ENCODE results near the gene G6PD.

Gene G6PD

DNA sequence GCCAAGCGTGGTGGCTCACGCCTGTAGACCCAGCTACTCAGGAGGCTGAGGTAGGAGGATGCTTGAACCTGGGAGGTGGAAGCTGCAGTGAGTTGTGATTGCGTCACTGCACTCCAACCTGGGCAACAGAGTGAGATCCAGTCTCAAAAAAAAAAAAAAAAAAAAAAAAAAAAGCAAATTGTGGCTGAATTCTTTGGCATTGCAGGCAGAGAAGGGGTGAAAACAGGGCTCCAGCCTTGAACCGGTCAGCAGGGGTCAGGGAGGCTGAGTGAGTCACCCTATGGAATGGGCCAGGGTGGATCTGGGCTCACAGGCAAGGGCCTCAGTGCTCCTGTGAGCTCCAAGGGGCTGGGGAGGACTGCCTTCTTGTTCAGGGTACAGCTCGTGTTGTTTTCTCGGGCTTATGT lies 17.4 kb downstream of the G6PD start:
- H3K27ac ChIP-seq (ENCODE audit: insufficient read depth in 1 of 2, low read depth in 1 of 2, low read length in 2 of 2, poor library complexity in 1 of 2, severe bottlenecking in 2 of 2), result no peak overlapping the region
- ChIA-PET POLR2A (interaction anchor here (0.6 kb wide), 1 partner anchor 98 kb away, joined by 3 read pairs; no protein-coding TSS in a partner anchor), CTCF (interaction anchor here (1.1 kb wide), 1 partner anchor 42 kb away, joined by 3 read pairs; no protein-coding TSS in a partner anchor)
- WGBS (ENCODE audit: insufficient coverage), result 88% methylated on average over 3 of the region's 6 CpGs
- peaks cover 0 to 13% (median 0%) of the 10 kb centered on the region in 5 experiments for H3K27me3 ChIP-seq (replicated peaks in 2 of 5; ENCODE audit: control insufficient read depth in 4 of 5, insufficient read depth in 5 of 5, low read length in 4 of 5)
- H3K4me3 ChIP-seq (ENCODE audit: control insufficient read depth in 1 of 7, extremely low read depth in 1 of 7, insufficient read depth in 4 of 7, low read depth in 2 of 7, low read length in 6 of 7), result no peak overlapping the region
- DNase-seq, result no peak
- H3K36me3 ChIP-seq (ENCODE audit: control insufficient read depth in 4 of 4, insufficient read depth in 4 of 4, low read length in 3 of 4), result peaks cover 0 to 32% (median 18%) of the 10 kb centered on the region in 4 experiments
- H3K4me1 ChIP-seq (ENCODE audit: control extremely low read depth in 1 of 4, control insufficient read depth in 4 of 4, insufficient read depth in 4 of 4, low read length in 3 of 4), result peaks cover 0 to 10% (median 9%) of the 10 kb centered on the region in 4 experiments
- H3K9me3 ChIP-seq (ENCODE audit: control extremely low read depth in 1 of 5, control insufficient read depth in 4 of 5, insufficient read depth in 2 of 5, low read depth in 1 of 5, low read length in 4 of 5), result no peaks in the 10 kb centered on the region

DNA sequence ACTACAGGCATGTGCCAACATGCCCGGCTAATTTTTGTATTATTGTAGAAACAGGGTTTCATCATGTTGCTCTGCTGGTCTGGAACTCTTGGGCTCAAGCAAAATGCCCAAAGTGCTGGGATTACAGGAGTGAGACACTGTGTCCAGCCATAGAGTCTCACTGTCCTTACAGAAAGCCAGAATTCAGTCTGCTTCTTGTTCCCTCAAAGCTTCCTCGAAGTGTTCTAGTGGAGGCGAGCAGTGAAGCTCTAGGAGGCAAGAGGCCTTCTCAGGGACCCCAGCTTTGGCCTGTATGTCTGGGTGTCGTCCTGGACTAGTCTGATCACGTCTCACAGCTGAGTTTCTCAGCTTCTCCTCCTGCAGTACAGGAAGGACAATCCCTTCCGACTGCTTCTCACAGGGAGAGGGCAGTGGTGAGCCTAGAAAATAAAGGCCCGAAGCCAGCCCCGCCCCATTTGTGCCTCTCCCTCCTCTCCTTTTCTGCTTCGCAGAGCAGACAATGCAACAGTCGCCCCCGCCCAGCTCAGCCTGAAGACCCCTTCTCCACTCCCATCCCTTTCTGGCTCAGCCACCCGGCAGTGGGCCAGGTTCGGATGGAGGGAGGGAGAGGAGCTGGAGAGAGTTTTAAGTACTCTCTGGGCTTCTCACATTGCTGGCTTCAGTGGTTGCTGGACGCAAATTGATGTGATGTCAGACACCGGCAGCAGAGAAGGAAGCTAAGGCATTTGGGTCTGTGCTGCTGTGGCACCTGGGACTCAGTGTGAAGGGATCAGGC lies 19.6 kb downstream of the G6PD start:
- WGBS (ENCODE audit: insufficient coverage), result 35% methylated on average over 7 of the region's 15 CpGs
- Histone ChIP-seq H3K9me3 (ENCODE audit: control extremely low read depth in 1 of 5, control insufficient read depth in 4 of 5, insufficient read depth in 2 of 5, low read depth in 1 of 5, low read length in 4 of 5) (no peaks in the 10 kb centered on the region), H3K4me3 (ENCODE audit: control insufficient read depth in 1 of 7, extremely low read depth in 1 of 7, insufficient read depth in 4 of 7, low read depth in 2 of 7, low read length in 6 of 7) (peak overlapping the region in 5 of 7 experiments; percentile 12 to 69 (median 53)), H3K27me3 (replicated peaks in 2 of 5; ENCODE audit: control insufficient read depth in 4 of 5, insufficient read depth in 5 of 5, low read length in 4 of 5) (peaks cover 0 to 9% (median 0%) of the 10 kb centered on the region in 5 experiments), H3K36me3 (ENCODE audit: control insufficient read depth in 4 of 4, insufficient read depth in 4 of 4, low read length in 3 of 4) (peaks cover 0 to 10% (median 3%) of the 10 kb centered on the region in 4 experiments), H3K27ac (ENCODE audit: insufficient read depth in 1 of 2, low read depth in 1 of 2, low read length in 2 of 2, poor library complexity in 1 of 2, severe bottlenecking in 2 of 2) (peak overlapping the region in 1 of 2 experiments; percentile 43), H3K4me1 (ENCODE audit: control extremely low read depth in 1 of 4, control insufficient read depth in 4 of 4, insufficient read depth in 4 of 4, low read length in 3 of 4) (peaks cover 0 to 10% (median 9%) of the 10 kb centered on the region in 4 experiments)
- DNase-seq, result peak in 2 of 3 donors; percentile 63
- ChIA-PET CTCF (interaction anchor here (0.9 to 1.6 kb wide), 13 partner anchors 10 to 154 kb away, joined by 3 to 13 read pairs (median 4); partner anchors contain the start of gene EMD), POLR2A (interaction anchor here (0.9 to 1.4 kb wide), 4 partner anchors 10 to 68 kb away, joined by 3 to 5 read pairs (median 4); partner anchors contain the start of genes PLXNA3, SLC10A3 and UBL4A)

DNA sequence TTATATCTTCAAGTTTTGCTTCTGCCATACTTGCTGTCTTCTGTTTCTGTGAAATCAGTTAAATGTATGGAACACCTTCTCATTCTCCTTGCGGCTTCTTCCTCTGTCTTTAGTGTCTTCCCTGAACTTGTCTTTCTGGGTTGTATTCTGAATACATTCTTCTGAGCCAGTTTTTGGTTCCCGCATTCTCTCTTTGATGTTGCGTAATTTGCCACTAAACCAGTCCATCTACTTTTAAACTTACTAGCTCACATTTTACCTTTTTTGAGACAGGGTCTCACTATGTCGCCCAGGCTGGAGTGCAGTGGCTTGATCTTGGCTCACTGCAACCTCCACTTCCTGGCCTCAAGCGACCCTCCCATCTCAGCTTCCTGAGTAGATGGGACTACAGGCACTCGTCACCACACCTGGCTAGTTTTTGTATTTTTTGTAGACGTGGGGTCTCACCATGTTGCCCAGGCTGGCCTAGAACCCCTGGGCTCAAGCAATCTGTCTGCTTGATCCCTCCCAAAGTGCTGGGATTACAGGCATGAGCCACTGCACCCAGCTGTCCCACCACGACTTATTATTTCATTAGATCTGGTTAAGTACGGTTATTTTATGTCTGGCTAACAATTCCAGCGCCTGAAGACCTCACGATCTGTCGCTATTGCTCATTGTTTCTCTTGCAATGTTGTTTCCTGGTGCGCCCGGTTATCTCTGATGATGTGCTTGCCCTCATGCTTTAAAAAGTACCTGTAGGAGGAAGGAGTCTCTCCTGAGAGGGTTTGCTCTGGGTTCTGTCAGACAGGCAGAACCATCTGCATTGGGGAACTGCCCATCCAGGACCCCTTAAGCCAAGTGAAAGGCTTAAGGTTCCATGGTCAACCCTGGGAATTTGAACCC lies 20.8 kb downstream of the G6PD start:
- Histone ChIP-seq H3K27me3 (replicated peaks in 2 of 5; ENCODE audit: control insufficient read depth in 4 of 5, insufficient read depth in 5 of 5, low read length in 4 of 5) (peaks cover 0 to 9% (median 0%) of the 10 kb centered on the region in 5 experiments), H3K9me3 (ENCODE audit: control extremely low read depth in 1 of 5, control insufficient read depth in 4 of 5, insufficient read depth in 2 of 5, low read depth in 1 of 5, low read length in 4 of 5) (no peaks in the 10 kb centered on the region), H3K36me3 (ENCODE audit: control insufficient read depth in 4 of 4, insufficient read depth in 4 of 4, low read length in 3 of 4) (peaks cover 0 to 10% (median 2%) of the 10 kb centered on the region in 4 experiments), H3K4me1 (ENCODE audit: control extremely low read depth in 1 of 4, control insufficient read depth in 4 of 4, insufficient read depth in 4 of 4, low read length in 3 of 4) (peaks cover 0 to 10% (median 9%) of the 10 kb centered on the region in 4 experiments), H3K4me3 (ENCODE audit: control insufficient read depth in 1 of 7, extremely low read depth in 1 of 7, insufficient read depth in 4 of 7, low read depth in 2 of 7, low read length in 6 of 7) (no peak overlapping the region), H3K27ac (ENCODE audit: insufficient read depth in 1 of 2, low read depth in 1 of 2, low read length in 2 of 2, poor library complexity in 1 of 2, severe bottlenecking in 2 of 2) (no peak overlapping the region)
- ChIA-PET CTCF (interaction anchor here (0.9 to 1.3 kb wide), 4 partner anchors 17 to 153 kb away, joined by 4 read pairs; no protein-coding TSS in a partner anchor), POLR2A (interaction anchor here (0.9 kb wide), 1 partner anchor 39 kb away, joined by 4 read pairs; the partner anchor contains the start of gene UBL4A)
- DNase-seq, result no peak
- 80% methylated on average over 14 of the region's 14 CpGs for WGBS (ENCODE audit: insufficient coverage)

DNA sequence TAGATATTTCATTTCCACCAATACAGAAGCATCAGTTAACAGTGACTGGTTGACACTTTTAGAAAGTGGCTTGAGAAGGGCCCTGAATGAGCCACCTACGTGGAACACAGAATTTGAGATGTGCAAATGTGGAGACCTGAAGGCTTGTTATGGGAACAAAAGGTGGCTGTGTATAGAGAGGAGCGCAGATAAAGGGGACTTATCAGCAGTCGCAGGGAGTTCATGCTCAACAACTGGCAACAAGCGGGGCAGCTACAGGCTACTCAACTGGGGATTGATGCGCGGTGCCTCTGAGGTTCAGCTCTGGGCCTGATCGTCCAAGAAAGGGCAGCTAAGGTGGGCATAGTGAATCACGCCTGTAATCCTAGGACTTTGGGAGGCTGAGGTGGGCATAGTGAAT lies 27.3 kb downstream of the G6PD start:
- H3K27me3 ChIP-seq (replicated peaks in 2 of 5; ENCODE audit: control insufficient read depth in 4 of 5, insufficient read depth in 5 of 5, low read length in 4 of 5), result peaks cover 0 to 8% (median 0%) of the 10 kb centered on the region in 5 experiments
- ChIA-PET POLR2A (no interaction called here), CTCF (no interaction called here)
- no peaks in the 10 kb centered on the region for H3K36me3 ChIP-seq (ENCODE audit: control insufficient read depth in 4 of 4, insufficient read depth in 4 of 4, low read length in 3 of 4)
- no peak overlapping the region for H3K4me3 ChIP-seq (ENCODE audit: control insufficient read depth in 1 of 7, extremely low read depth in 1 of 7, insufficient read depth in 4 of 7, low read depth in 2 of 7, low read length in 6 of 7)
- DNase-seq, result no peak
- H3K4me1 ChIP-seq (ENCODE audit: control extremely low read depth in 1 of 4, control insufficient read depth in 4 of 4, insufficient read depth in 4 of 4, low read length in 3 of 4), result peaks cover 0 to 15% (median 9%) of the 10 kb centered on the region in 4 experiments
- peaks cover 0 to 2% (median 0%) of the 10 kb centered on the region in 5 experiments for H3K9me3 ChIP-seq (ENCODE audit: control extremely low read depth in 1 of 5, control insufficient read depth in 4 of 5, insufficient read depth in 2 of 5, low read depth in 1 of 5, low read length in 4 of 5)
- H3K27ac ChIP-seq (ENCODE audit: insufficient read depth in 1 of 2, low read depth in 1 of 2, low read length in 2 of 2, poor library complexity in 1 of 2, severe bottlenecking in 2 of 2), result no peak overlapping the region
- WGBS (ENCODE audit: insufficient coverage), result 91% methylated on average over 6 of the region's 8 CpGs

DNA sequence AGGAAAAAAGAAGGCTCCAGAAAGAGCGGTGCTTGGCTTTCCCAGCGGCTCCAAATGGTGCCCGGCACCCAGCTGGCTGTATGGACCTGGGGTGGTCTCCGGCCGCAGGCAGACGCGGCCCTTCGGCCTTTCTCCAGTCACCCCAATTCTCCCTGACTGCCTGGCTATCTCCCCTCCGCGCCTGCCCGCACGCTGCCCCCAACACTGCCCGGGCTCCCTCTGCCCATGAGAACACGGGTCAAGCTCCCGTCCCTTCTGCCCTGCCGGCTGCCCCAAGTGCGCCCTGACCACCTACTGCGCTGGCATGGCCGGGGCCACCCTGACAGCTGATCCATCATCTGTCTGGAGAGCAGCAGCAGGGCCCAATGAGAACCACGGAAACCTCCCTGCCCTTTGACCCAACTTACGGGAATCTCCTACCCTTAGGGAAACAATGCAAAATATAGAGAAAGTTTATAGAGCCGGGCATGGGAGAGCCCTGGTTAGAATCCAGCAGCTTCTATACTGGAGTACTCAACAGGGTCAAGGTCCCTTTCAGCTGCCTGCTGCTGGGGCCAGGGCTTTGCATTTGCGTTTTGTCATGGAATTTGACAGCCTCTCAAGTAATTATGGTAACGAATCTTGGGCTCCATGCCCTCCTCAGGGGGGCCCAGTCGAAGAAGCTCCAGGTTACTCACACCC lies 29.4 kb downstream of the G6PD start:
- 80% methylated on average over 22 of the region's 25 CpGs for WGBS (ENCODE audit: insufficient coverage)
- DNase-seq, result no peak
- peaks cover 0 to 24% (median 9%) of the 10 kb centered on the region in 4 experiments for H3K4me1 ChIP-seq (ENCODE audit: control extremely low read depth in 1 of 4, control insufficient read depth in 4 of 4, insufficient read depth in 4 of 4, low read length in 3 of 4)
- H3K27ac ChIP-seq (ENCODE audit: insufficient read depth in 1 of 2, low read depth in 1 of 2, low read length in 2 of 2, poor library complexity in 1 of 2, severe bottlenecking in 2 of 2), result no peak overlapping the region
- peaks cover 0 to 2% (median 0%) of the 10 kb centered on the region in 5 experiments for H3K9me3 ChIP-seq (ENCODE audit: control extremely low read depth in 1 of 5, control insufficient read depth in 4 of 5, insufficient read depth in 2 of 5, low read depth in 1 of 5, low read length in 4 of 5)
- H3K36me3 ChIP-seq (ENCODE audit: control insufficient read depth in 4 of 4, insufficient read depth in 4 of 4, low read length in 3 of 4), result no peaks in the 10 kb centered on the region
- ChIA-PET CTCF (interaction anchor here (1.5 to 2.5 kb wide), 2 partner anchors 10 to 15 kb away, joined by 5 to 13 read pairs; no protein-coding TSS in a partner anchor), POLR2A (interaction anchor here (1.0 kb wide), 1 partner anchor 10 kb away, joined by 4 read pairs; no protein-coding TSS in a partner anchor)
- H3K27me3 ChIP-seq (replicated peaks in 2 of 5; ENCODE audit: control insufficient read depth in 4 of 5, insufficient read depth in 5 of 5, low read length in 4 of 5), result peaks cover 0 to 8% (median 0%) of the 10 kb centered on the region in 5 experiments
- peak overlapping the region in 2 of 7 experiments; percentile 72 to 80 for H3K4me3 ChIP-seq (ENCODE audit: control insufficient read depth in 1 of 7, extremely low read depth in 1 of 7, insufficient read depth in 4 of 7, low read depth in 2 of 7, low read length in 6 of 7)

DNA sequence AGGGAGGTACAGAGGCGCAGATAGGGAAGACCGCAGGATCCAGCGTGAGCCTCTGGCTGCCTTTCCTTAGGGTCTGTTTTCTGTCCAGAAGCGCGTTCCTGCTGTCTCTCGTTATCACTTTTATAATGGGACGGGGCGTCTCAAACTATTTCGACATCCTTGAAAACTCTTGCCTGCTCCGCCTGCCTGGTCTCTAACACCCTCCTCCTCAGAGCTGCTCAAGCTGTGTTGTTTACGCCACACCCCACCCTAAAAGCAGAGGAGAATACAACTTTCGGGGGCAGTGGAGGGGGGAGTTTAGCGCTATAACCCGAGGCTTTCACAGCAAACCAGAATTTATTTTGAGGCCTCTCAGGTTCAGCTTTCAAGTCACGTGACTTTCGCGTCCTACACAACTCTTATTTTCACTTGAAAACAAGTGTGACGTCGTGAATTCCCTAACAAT lies 30.0 kb downstream of the G6PD start:
- DNase-seq, result peak in 2 of 3 donors; percentile 51 to 59
- CTCF ChIA-PET, result interaction anchor here (1.5 to 2.5 kb wide), 2 partner anchors 11 to 15 kb away, joined by 5 to 13 read pairs; no protein-coding TSS in a partner anchor
- Histone ChIP-seq H3K4me1 (ENCODE audit: control extremely low read depth in 1 of 4, control insufficient read depth in 4 of 4, insufficient read depth in 4 of 4, low read length in 3 of 4) (peaks cover 0 to 28% (median 10%) of the 10 kb centered on the region in 4 experiments), H3K27ac (ENCODE audit: insufficient read depth in 1 of 2, low read depth in 1 of 2, low read length in 2 of 2, poor library complexity in 1 of 2, severe bottlenecking in 2 of 2) (peak overlapping the region in 1 of 2 experiments; percentile 70), H3K27me3 (replicated peaks in 2 of 5; ENCODE audit: control insufficient read depth in 4 of 5, insufficient read depth in 5 of 5, low read length in 4 of 5) (peaks cover 0 to 8% (median 0%) of the 10 kb centered on the region in 5 experiments), H3K36me3 (ENCODE audit: control insufficient read depth in 4 of 4, insufficient read depth in 4 of 4, low read length in 3 of 4) (no peaks in the 10 kb centered on the region), H3K9me3 (ENCODE audit: control extremely low read depth in 1 of 5, control insufficient read depth in 4 of 5, insufficient read depth in 2 of 5, low read depth in 1 of 5, low read length in 4 of 5) (peaks cover 0 to 2% (median 0%) of the 10 kb centered on the region in 5 experiments), H3K4me3 (ENCODE audit: control insufficient read depth in 1 of 7, extremely low read depth in 1 of 7, insufficient read depth in 4 of 7, low read depth in 2 of 7, low read length in 6 of 7) (peak overlapping the region; percentile 18 to 80 (median 64))
- POLR2A ChIA-PET, result interaction anchor here (0.6 to 1.0 kb wide), 4 partner anchors 11 to 31 kb away, joined by 3 to 4 read pairs (median 4); partner anchors contain the start of gene SLC10A3
- 41% methylated on average over 18 of the region's 19 CpGs for WGBS (ENCODE audit: insufficient coverage)
